SK-N-SH (cell line): ENCODE data around the gene GPD2.

Experiments
- ELF1 ChIP-seq: IDR thresholded peaks from 2 replicates; pipeline ENCODE4 v1.4.0; 2012
- FOXM1 ChIP-seq: IDR thresholded peaks from 2 replicates; pipeline ENCODE4 v1.4.0; 2012; ENCODE audit warnings: low read depth, mild to moderate bottlenecking
- GATA2 ChIP-seq: sonication (generic); formaldehyde crosslinking; IDR thresholded peaks from 2 replicates; pipeline ENCODE4 v1.5.0; 2020; ENCODE audit warnings: mild to moderate bottlenecking, missing genetic modification reagents
- POLR2AphosphoS5 ChIP-seq: IDR thresholded peaks from 2 replicates; pipeline ENCODE4 v1.6.1; 2012; ENCODE audit warnings: low read depth, low read length
- RCOR1 ChIP-seq: fragments of 150-350 bp; IDR thresholded peaks from 2 replicates; pipeline ENCODE4 v1.6.1; 2017; ENCODE audit warnings: antibody characterized with exemption, low read length
- SIN3A ChIP-seq: IDR thresholded peaks from 2 replicates; pipeline ENCODE4 v1.6.1; 2012; ENCODE audit warnings: low read depth, mild to moderate bottlenecking, low read length, moderate library complexity, borderline replicate concordance
- TF ChIP-seq, protein P1 (sequence below): fragments of 200-600 bp; sonication (generic); IDR thresholded peaks from 2 replicates; pipeline ENCODE4 v1.6.1; 2017; ENCODE audit warnings: antibody characterized with exemption, mild to moderate bottlenecking, moderate library complexity
- TF ChIP-seq, protein P2 (sequence below): IDR thresholded peaks from 2 replicates; pipeline ENCODE4 v1.4.0; 2012; ENCODE audit warnings: low read depth
- TF ChIP-seq, protein P3 (sequence below): IDR thresholded peaks from 2 replicates; pipeline ENCODE4 v1.4.0; 2012; ENCODE audit warnings: low read depth, borderline replicate concordance

DNA sequence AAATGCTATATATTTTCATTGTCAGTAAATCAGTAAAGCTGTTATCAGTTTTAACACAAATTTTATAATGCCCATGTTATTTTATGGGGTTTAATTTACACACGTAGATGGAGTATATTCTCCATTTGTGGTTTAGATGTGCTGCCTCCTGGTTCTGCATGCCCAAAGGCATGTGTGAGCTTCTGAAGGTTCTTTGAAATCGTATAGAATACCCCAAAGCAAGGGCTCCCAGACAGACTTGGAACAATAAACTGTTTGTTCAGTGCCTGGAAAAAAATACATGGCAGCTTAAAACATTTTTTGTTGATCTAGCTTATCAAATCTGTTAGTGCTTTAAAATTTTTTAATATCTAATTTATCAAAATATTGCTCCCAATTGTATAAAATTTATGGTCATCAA lies 150.4 kb downstream of the GPD2 start:
- TF ChIP-seq, protein P1, sequence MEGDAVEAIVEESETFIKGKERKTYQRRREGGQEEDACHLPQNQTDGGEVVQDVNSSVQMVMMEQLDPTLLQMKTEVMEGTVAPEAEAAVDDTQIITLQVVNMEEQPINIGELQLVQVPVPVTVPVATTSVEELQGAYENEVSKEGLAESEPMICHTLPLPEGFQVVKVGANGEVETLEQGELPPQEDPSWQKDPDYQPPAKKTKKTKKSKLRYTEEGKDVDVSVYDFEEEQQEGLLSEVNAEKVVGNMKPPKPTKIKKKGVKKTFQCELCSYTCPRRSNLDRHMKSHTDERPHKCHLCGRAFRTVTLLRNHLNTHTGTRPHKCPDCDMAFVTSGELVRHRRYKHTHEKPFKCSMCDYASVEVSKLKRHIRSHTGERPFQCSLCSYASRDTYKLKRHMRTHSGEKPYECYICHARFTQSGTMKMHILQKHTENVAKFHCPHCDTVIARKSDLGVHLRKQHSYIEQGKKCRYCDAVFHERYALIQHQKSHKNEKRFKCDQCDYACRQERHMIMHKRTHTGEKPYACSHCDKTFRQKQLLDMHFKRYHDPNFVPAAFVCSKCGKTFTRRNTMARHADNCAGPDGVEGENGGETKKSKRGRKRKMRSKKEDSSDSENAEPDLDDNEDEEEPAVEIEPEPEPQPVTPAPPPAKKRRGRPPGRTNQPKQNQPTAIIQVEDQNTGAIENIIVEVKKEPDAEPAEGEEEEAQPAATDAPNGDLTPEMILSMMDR, result no peak
- TF ChIP-seq RCOR1 (no peak), FOXM1 (no peak), POLR2AphosphoS5 (no peak), SIN3A (no peak), GATA2 (CRISPR knock-in tag) (no peak), ELF1 (no peak)
- TF ChIP-seq, protein P2, sequence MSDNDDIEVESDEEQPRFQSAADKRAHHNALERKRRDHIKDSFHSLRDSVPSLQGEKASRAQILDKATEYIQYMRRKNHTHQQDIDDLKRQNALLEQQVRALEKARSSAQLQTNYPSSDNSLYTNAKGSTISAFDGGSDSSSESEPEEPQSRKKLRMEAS, result no peak
- TF ChIP-seq, protein P3, sequence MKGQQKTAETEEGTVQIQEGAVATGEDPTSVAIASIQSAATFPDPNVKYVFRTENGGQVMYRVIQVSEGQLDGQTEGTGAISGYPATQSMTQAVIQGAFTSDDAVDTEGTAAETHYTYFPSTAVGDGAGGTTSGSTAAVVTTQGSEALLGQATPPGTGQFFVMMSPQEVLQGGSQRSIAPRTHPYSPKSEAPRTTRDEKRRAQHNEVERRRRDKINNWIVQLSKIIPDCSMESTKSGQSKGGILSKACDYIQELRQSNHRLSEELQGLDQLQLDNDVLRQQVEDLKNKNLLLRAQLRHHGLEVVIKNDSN, result no peak
